H1 (cell line): ENCODE data around the gene NCKAP1. TPM values are rescaled to one million over a fixed set of nuclear protein-coding genes. Genes with fewer than 3 reads are reported as not detected.

ENCODE experiments used
- CTCF ChIA-PET: fragments of 300-600 bp; sonication (Branson Sonifier 250); formaldehyde crosslinking; loops from one replicate; lab custom pipeline; 2021; ENCODE audit not compliant: partially characterized antibody; lab: Charles Lee
- POLR2A ChIA-PET: fragments of 300-600 bp; sonication (Branson Sonifier 250); formaldehyde crosslinking; loops from one replicate; lab custom pipeline; 2021; ENCODE audit warnings: inconsistent platforms; ENCODE audit not compliant: partially characterized antibody; lab: Charles Lee
- DNase-seq, 2 experiments: peaks; one replicate each; pipeline versions ENCODE4 v3.0.0 to v3.0.0-alpha.2; 2010 to 2022; ENCODE audit warnings: low spot score in 2 of 2, low read depth in 1 of 2, mixed read lengths in 1 of 2
- FAIRE-seq: peaks from 2 replicates; lab custom pipeline; 2011; peaks lifted over from hg19 to GRCh38; lab: Jason Lieb, UNC
- H2AFZ ChIP-seq: 2 replicates; pipeline ENCODE4 v1.8.1; 2012; ENCODE audit warnings: low read length, inconsistent platforms
- H2AK5ac ChIP-seq: 2 replicates; pipeline ENCODE4 v1.6.1; 2013; ENCODE audit warnings: low read depth, low read length
- H2BK120ac ChIP-seq: replicated peaks from 2 replicates; pipeline ENCODE3; 2013; ENCODE audit warnings: low read depth, low read length, inconsistent platforms
- H2BK12ac ChIP-seq: 2 replicates; pipeline ENCODE4 v1.6.1; 2013; ENCODE audit warnings: low read depth, low read length
- H2BK15ac ChIP-seq: 2 replicates; pipeline ENCODE4 v1.6.1; 2013; ENCODE audit warnings: low read length
- H2BK20ac ChIP-seq: 2 replicates; pipeline ENCODE4 v1.6.1; 2013; ENCODE audit warnings: low read length
- H2BK5ac ChIP-seq: 2 replicates; pipeline ENCODE4 v1.6.1; 2013; ENCODE audit warnings: low read depth, low read length
- H3K14ac ChIP-seq: 2 replicates; pipeline ENCODE4 v1.6.1; 2013; ENCODE audit warnings: inconsistent platforms; ENCODE audit not compliant: insufficient read length
- H3K18ac ChIP-seq: 2 replicates; pipeline ENCODE4 v1.6.1; 2013; ENCODE audit warnings: low read length; ENCODE audit errors: extremely low read depth
- H3K23ac ChIP-seq: 2 replicates; pipeline ENCODE4 v1.6.1; 2013; ENCODE audit warnings: inconsistent platforms; ENCODE audit not compliant: insufficient read length
- H3K23me2 ChIP-seq: 2 replicates; pipeline ENCODE4 v1.6.1; 2013; ENCODE audit warnings: low read depth, low read length
- H3K27ac ChIP-seq: 2 replicates; pipeline ENCODE4 v1.6.1; 2011; ENCODE audit warnings: low read depth, low read length, inconsistent platforms
- H3K27me3 ChIP-seq, 4 experiments: replicated peaks in 1 of 4; 1 replicate in 1 of 4; 2 replicates in 3 of 4; pipeline versions ENCODE4 v1.6.1 to v1.8.1; 2011 to 2013; ENCODE audit warnings: low read length in 3 of 4, mild to moderate bottlenecking in 3 of 4, inconsistent platforms in 2 of 4, mixed read lengths in 2 of 4, moderate library complexity in 1 of 4; ENCODE audit not compliant: control insufficient read depth in 3 of 4, insufficient read depth in 3 of 4; ENCODE audit errors: extremely low read depth in 1 of 4
- H3K36me3 ChIP-seq, 4 experiments: 2 replicates each; pipeline versions ENCODE4 v1.6.1 to v1.8.1; 2011 to 2013; ENCODE audit warnings: mild to moderate bottlenecking in 4 of 4, low read length in 3 of 4, moderate library complexity in 2 of 4, control low read depth in 1 of 4, inconsistent platforms in 1 of 4; ENCODE audit not compliant: insufficient read depth in 4 of 4, control insufficient read depth in 2 of 4
- H3K4ac ChIP-seq: replicated peaks from 2 replicates; pipeline ENCODE3; 2013; ENCODE audit warnings: low read length, low read depth, mixed read lengths, inconsistent platforms; ENCODE audit not compliant: insufficient read length
- H3K4me1 ChIP-seq, 4 experiments: replicated peaks in 1 of 4; 1 replicate in 1 of 4; 2 replicates in 3 of 4; pipeline versions ENCODE4 v1.6.1 to v1.8.1; 2011 to 2013; ENCODE audit warnings: low read length in 3 of 4, inconsistent platforms in 2 of 4, mixed read lengths in 1 of 4; ENCODE audit not compliant: insufficient read depth in 4 of 4, control insufficient read depth in 3 of 4
- H3K4me2 ChIP-seq, 2 experiments: 2 replicates each; pipeline versions ENCODE4 v1.6.1 to v1.8.1; 2011 to 2013; ENCODE audit warnings: low read depth in 2 of 2, low read length in 2 of 2, control low read depth in 1 of 2, inconsistent platforms in 1 of 2, mild to moderate bottlenecking in 1 of 2; ENCODE audit not compliant: insufficient read depth in 1 of 2
- H3K4me3 ChIP-seq, 4 experiments: fragments of 200-600, 300-600 bp in 1 of 4; sonication (generic), shearing (Covaris generic), sonication (Bioruptor Twin) in 1 of 4; 2 replicates each; pipeline versions ENCODE4 v1.5.1 to v1.8.1; 2011 to 2016; ENCODE audit warnings: low read length in 4 of 4, low read depth in 3 of 4, control low read depth in 2 of 4, inconsistent platforms in 2 of 4, mild to moderate bottlenecking in 2 of 4, mixed read lengths in 1 of 4, moderate library complexity in 1 of 4; ENCODE audit not compliant: insufficient read depth in 2 of 4; ENCODE audit errors: extremely low read depth in 1 of 4
- H3K56ac ChIP-seq: replicated peaks from 2 replicates; pipeline ENCODE3; 2013; ENCODE audit warnings: low read depth, mild to moderate bottlenecking, mixed read lengths, low read length, inconsistent platforms; ENCODE audit not compliant: insufficient read length
- H3K79me1 ChIP-seq: 2 replicates; pipeline ENCODE4 v1.6.1; 2013; ENCODE audit warnings: low read depth, low read length, control low read depth
- H3K79me2 ChIP-seq, 2 experiments: 2 replicates each; pipeline versions ENCODE4 v1.6.1 to v1.8.1; 2012 to 2013; ENCODE audit warnings: low read length in 2 of 2, mild to moderate bottlenecking in 2 of 2, inconsistent platforms in 1 of 2; ENCODE audit not compliant: insufficient read depth in 2 of 2, control insufficient read depth in 1 of 2
- H3K9ac ChIP-seq, 4 experiments: replicated peaks in 1 of 4; 1 replicate in 1 of 4; 2 replicates in 3 of 4; pipeline versions ENCODE4 v1.6.1 to v1.8.1; 2011 to 2013; ENCODE audit warnings: low read depth in 3 of 4, low read length in 3 of 4, control low read depth in 2 of 4, mild to moderate bottlenecking in 2 of 4, moderate library complexity in 2 of 4, inconsistent platforms in 1 of 4; ENCODE audit errors: extremely low read depth in 1 of 4
- H3K9me3 ChIP-seq, 2 experiments: 2 replicates each; pipeline versions ENCODE4 v1.6.1 to v1.8.1; 2012 to 2013; ENCODE audit warnings: mild to moderate bottlenecking in 2 of 2, moderate library complexity in 2 of 2, control low read depth in 1 of 2, inconsistent platforms in 1 of 2, low read depth in 1 of 2, low read length in 1 of 2, mixed read lengths in 1 of 2; ENCODE audit not compliant: insufficient read depth in 2 of 2
- H4K20me1 ChIP-seq, 2 experiments: replicated peaks in 1 of 2; 2 replicates each; pipeline versions ENCODE3 to v1.8.1; 2011 to 2013; ENCODE audit warnings: inconsistent platforms in 2 of 2, low read length in 2 of 2, mild to moderate bottlenecking in 1 of 2; ENCODE audit not compliant: insufficient read depth in 2 of 2, control insufficient read depth in 1 of 2
- H4K5ac ChIP-seq: 2 replicates; pipeline ENCODE4 v1.6.1; 2013; ENCODE audit warnings: low read length, low read depth, mixed read lengths, inconsistent platforms; ENCODE audit not compliant: insufficient read length
- H4K8ac ChIP-seq: 2 replicates; pipeline ENCODE4 v1.8.0; 2013; ENCODE audit warnings: mild to moderate bottlenecking, moderate library complexity, low read length, inconsistent platforms; ENCODE audit not compliant: insufficient read depth; ENCODE audit errors: extremely low read depth
- H4K91ac ChIP-seq: replicated peaks from 2 replicates; pipeline ENCODE3; 2013; ENCODE audit warnings: low read length, mixed read lengths, inconsistent platforms; ENCODE audit not compliant: insufficient read length
- BACH1 ChIP-seq: IDR thresholded peaks from 2 replicates; pipeline ENCODE4 v1.6.1; 2012; ENCODE audit warnings: low read length, improper control_type of control experiment
- CHD2 ChIP-seq: IDR thresholded peaks from 2 replicates; pipeline ENCODE4 v1.6.1; 2012; ENCODE audit warnings: low read length, improper control_type of control experiment
- EP300 ChIP-seq, 2 experiments: IDR thresholded peaks; 1 replicate in 1 of 2; 2 replicates in 1 of 2; pipeline ENCODE4 v1.6.1; 2011 to 2012; ENCODE audit warnings: low read depth in 2 of 2, low read length in 2 of 2, mild to moderate bottlenecking in 2 of 2, borderline replicate concordance in 1 of 2, inconsistent platforms in 1 of 2, moderate library complexity in 1 of 2
- KDM1A ChIP-seq: fragments of 200-600, 300-600 bp; sonication (generic); IDR thresholded peaks from 2 replicates; pipeline ENCODE4 v1.7.1; 2016; ENCODE audit warnings: mild to moderate bottlenecking, low read length, borderline replicate concordance
- POLR2AphosphoS5 ChIP-seq: IDR thresholded peaks from 2 replicates; pipeline ENCODE4 v1.6.1; 2011; ENCODE audit warnings: low read depth, low read length
- RFX5 ChIP-seq: IDR thresholded peaks from 2 replicates; pipeline ENCODE4 v1.6.1; 2011; ENCODE audit warnings: low read depth, low read length, improper control_type of control experiment, borderline replicate concordance
- RXRA ChIP-seq: IDR thresholded peaks from 2 replicates; pipeline ENCODE4 v1.6.1; 2011; ENCODE audit warnings: low read depth, mild to moderate bottlenecking, low read length, moderate library complexity; ENCODE audit not compliant: insufficient read depth
- TEAD4 ChIP-seq: IDR thresholded peaks from 2 replicates; pipeline ENCODE4 v1.6.1; 2012; ENCODE audit warnings: low read depth, low read length, inconsistent platforms, mixed read lengths
- polyA plus RNA-seq, 7 experiments: library from polyadenylated mRNA; depleted of rRNA in 3 of 7; stranded (reverse) in 5 of 7; unstranded in 2 of 7; fragments of >200 nt in 5 of 7; fragments of 200-250 nt in 2 of 7; gene quantifications; 1 replicate in 5 of 7; 2 replicates in 1 of 7; 4 replicates in 1 of 7; pipeline versions ENCODE4 v1.2.1 to v1.2.3, GENCODE V29; 2011 to 2013; ENCODE audit warnings: missing spikeins in 2 of 7, mixed read lengths in 2 of 7
- total RNA-seq: library from RNA; stranded (reverse); fragmentation: NEBNext Ultra II Directional; extraction: Animal tissue kit (Norgen Biotek cat#: 25700); gene quantifications from 2 replicates; pipeline ENCODE4 v1.2.1, GENCODE V29; 2021
- TF ChIP-seq, protein P1 (sequence below): IDR thresholded peaks from 2 replicates; pipeline ENCODE4 v1.6.1; 2011; ENCODE audit warnings: low read depth, mild to moderate bottlenecking, low read length; ENCODE audit not compliant: insufficient read depth

Gene NCKAP1
- total and polyA plus RNA-seq, 2 of the 8 experiments (the other 6 are each of a cell fraction or from before 2014, with no cell fraction given): 90.8 to 173 TPM

DNA sequence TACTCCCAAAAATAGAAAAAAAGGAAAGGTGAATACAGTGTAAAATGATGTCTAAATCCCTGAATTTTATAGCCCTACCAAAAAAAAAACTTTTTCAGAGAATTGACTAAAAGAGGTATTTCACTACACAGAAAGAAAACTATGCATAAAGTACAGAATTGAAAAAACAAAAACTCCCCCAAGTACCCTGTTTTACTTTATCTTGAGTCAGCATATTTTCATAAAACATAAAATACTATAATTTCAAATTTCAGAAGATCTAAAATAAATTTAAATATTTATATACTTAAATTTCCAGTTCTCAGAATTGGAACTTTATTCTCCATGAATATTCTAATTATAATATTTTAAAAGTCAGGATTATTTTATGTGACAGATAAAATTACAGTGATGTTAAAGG lies 10.1 kb downstream of the NCKAP1 start:
- no peak overlapping the region for H2AK5ac ChIP-seq
- no peaks in the 10 kb centered on the region for H3K9me3 ChIP-seq
- no peak overlapping the region for H3K14ac ChIP-seq
- FAIRE-seq (no peak), DNase-seq (no peak)
- H2BK15ac ChIP-seq: no peak overlapping the region
- no peak overlapping the region for H2BK12ac ChIP-seq
- H3K79me2 ChIP-seq: peaks cover 22 to 100% of the 10 kb centered on the region in 2 experiments
- ChIA-PET POLR2A (no interaction called here), CTCF (no interaction called here)
- no peak overlapping the region for H3K9ac ChIP-seq
- H3K4me1 ChIP-seq: peaks cover 0 to 2% (median 0%) of the 10 kb centered on the region in 4 experiments; a peak in 2 of 7 replicates
- no peak overlapping the region for H3K56ac ChIP-seq
- no peak overlapping the region for H3K4me2 ChIP-seq
- H3K18ac ChIP-seq: no peak overlapping the region
- H3K23ac ChIP-seq: no peak overlapping the region
- H4K5ac ChIP-seq: no peak overlapping the region
- no peak overlapping the region for H2AFZ ChIP-seq
- H2BK5ac ChIP-seq: no peak overlapping the region
- H4K20me1 ChIP-seq: peaks cover 9 to 14% of the 10 kb centered on the region in 2 experiments
- H3K79me1 ChIP-seq: no peaks in the 10 kb centered on the region
- H3K27ac ChIP-seq: no peak overlapping the region
- H4K91ac ChIP-seq: no peak overlapping the region
- no peak overlapping the region for H3K4me3 ChIP-seq
- peaks cover 0 to 3% (median 0%) of the 10 kb centered on the region in 4 experiments; a peak in 1 of 8 replicates for H3K36me3 ChIP-seq
- no peak overlapping the region for H2BK20ac ChIP-seq
- no peaks in the 10 kb centered on the region for H3K23me2 ChIP-seq
- no peak overlapping the region for H2BK120ac ChIP-seq
- H4K8ac ChIP-seq: no peak overlapping the region
- no peaks in the 10 kb centered on the region for H3K27me3 ChIP-seq
- H3K4ac ChIP-seq: no peak overlapping the region
- no peak for TF ChIP-seq POLR2AphosphoS5
- no peak for TF ChIP-seq EP300 (IDR thresholded peaks at IDR 0.05; ENCODE audit: borderline replicate concordance in 1 of 2, low read depth in 2 of 2, low read length in 2 of 2)
- TF ChIP-seq RXRA: no peak
- no peak for TF ChIP-seq CHD2
- TF ChIP-seq KDM1A: no peak
- TF ChIP-seq, protein P1, sequence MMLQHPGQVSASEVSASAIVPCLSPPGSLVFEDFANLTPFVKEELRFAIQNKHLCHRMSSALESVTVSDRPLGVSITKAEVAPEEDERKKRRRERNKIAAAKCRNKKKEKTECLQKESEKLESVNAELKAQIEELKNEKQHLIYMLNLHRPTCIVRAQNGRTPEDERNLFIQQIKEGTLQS: no peak
- no peak for TF ChIP-seq TEAD4
- TF ChIP-seq RFX5: no peak
- no peak for TF ChIP-seq BACH1
